NT2/D1 (cell line): ENCODE results near the gene ADGRF1.

Experiments used
- DNase-seq: peaks from one replicate; pipeline ENCODE4 v3.0.0-alpha.2; 2011; ENCODE audit warnings: low read depth, low spot score
- H3K27me3 ChIP-seq: 2 replicates; pipeline ENCODE4 v1.6.0; 2011; ENCODE audit warnings: mild to moderate bottlenecking; ENCODE audit not compliant: insufficient read length, insufficient read depth
- H3K36me3 ChIP-seq: 2 replicates; pipeline ENCODE4 v1.6.1; 2011; ENCODE audit warnings: mild to moderate bottlenecking, low read length, mixed read lengths; ENCODE audit not compliant: insufficient read depth, insufficient read length
- H3K4me1 ChIP-seq: 2 replicates; pipeline ENCODE4 v1.5.1; 2011; ENCODE audit not compliant: insufficient read depth, insufficient read length
- H3K4me3 ChIP-seq: 2 replicates; pipeline ENCODE4 v1.5.1; 2011; ENCODE audit warnings: low read depth; ENCODE audit not compliant: insufficient read length
- H3K9ac ChIP-seq: 2 replicates; pipeline ENCODE4 v1.6.0; 2011; ENCODE audit warnings: low read depth; ENCODE audit not compliant: insufficient read length
- H3K9me3 ChIP-seq: 2 replicates; pipeline ENCODE4 v1.5.1; 2011; ENCODE audit warnings: mild to moderate bottlenecking, low read length; ENCODE audit not compliant: insufficient read depth
- SUZ12 ChIP-seq: IDR thresholded peaks from 2 replicates; pipeline ENCODE4 v1.6.1; 2011; ENCODE audit not compliant: insufficient read length, insufficient read depth; ENCODE audit errors: extremely low read depth
- YY1 ChIP-seq: IDR thresholded peaks from 2 replicates; pipeline ENCODE4 v1.6.1; 2011; ENCODE audit not compliant: insufficient read length, insufficient read depth
- ZNF274 ChIP-seq: IDR thresholded peaks from 2 replicates; pipeline ENCODE4 v1.6.1; 2011; ENCODE audit warnings: mild to moderate bottlenecking, low read depth, low read length

ADGRF1 gene

GRCh38 chr6:47029865-47030561 lies 12.1 kb downstream of the ADGRF1 start:
- no peaks in the 10 kb centered on the region for H3K9me3 ChIP-seq
- no peak overlapping the region for H3K9ac ChIP-seq
- DNase-seq = no peak
- TF ChIP-seq SUZ12 (no peak), YY1 (no peak)
- no peaks in the 10 kb centered on the region for H3K27me3 ChIP-seq
- no peaks in the 10 kb centered on the region for H3K4me1 ChIP-seq
- H3K36me3 ChIP-seq = no peaks in the 10 kb centered on the region
- no peak overlapping the region for H3K4me3 ChIP-seq

DNA sequence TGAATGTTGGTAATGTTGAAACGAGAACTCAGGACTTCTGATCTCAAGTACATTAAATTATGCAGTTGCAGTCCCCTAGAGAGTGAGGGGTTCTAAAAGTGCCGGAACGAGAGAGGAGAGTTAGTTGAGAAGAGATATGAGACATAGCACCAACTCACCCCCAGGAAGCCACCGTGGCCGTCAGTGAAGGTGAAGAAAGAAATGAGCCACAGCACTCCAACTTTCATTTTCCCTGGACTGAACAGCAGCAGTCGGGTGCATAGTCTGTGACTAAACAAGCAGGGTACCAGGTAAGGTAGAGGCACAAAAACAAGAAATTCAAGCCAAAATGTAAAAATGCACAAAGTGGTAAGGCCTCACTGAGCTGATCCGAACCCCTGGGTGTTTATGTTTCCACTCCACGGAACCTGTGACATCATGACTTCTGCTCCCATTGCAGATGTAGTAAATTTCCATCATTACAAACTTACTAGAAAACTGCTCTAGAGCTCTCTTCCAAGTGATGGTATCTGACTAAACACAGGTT lies 13.2 kb downstream of the ADGRF1 start:
- Histone ChIP-seq H3K4me3 (no peak overlapping the region), H3K9ac (no peak overlapping the region), H3K4me1 (no peaks in the 10 kb centered on the region), H3K36me3 (no peaks in the 10 kb centered on the region), H3K27me3 (no peaks in the 10 kb centered on the region), H3K9me3 (no peaks in the 10 kb centered on the region)
- DNase-seq = no peak
- TF ChIP-seq ZNF274 (no peak), YY1 (no peak), SUZ12 (no peak)

DNA sequence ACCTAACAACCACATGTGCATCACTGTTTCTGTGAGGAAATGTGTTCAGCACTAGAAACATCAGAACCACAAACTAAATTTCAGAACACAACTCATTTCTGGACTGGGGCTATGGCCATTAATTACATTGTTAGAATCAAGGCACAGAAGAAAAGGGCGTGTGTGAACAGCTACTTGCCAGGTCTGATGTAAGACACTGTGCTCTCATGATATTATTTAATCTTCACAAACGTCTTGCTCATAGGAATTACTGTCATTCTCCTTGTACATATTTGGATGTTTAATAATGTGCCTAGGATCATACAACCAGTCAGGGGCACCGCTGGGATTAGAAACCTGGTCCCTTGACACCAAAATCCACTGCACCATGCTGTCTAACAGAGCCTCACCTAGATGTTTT lies 14.8 kb downstream of the ADGRF1 start:
- no peaks in the 10 kb centered on the region for H3K4me1 ChIP-seq
- no peaks in the 10 kb centered on the region for H3K36me3 ChIP-seq
- H3K9ac ChIP-seq = no peak overlapping the region
- no peaks in the 10 kb centered on the region for H3K27me3 ChIP-seq
- no peak for DNase-seq
- TF ChIP-seq SUZ12 (no peak), YY1 (no peak), ZNF274 (no peak)
- H3K4me3 ChIP-seq = no peak overlapping the region
- no peaks in the 10 kb centered on the region for H3K9me3 ChIP-seq

DNA sequence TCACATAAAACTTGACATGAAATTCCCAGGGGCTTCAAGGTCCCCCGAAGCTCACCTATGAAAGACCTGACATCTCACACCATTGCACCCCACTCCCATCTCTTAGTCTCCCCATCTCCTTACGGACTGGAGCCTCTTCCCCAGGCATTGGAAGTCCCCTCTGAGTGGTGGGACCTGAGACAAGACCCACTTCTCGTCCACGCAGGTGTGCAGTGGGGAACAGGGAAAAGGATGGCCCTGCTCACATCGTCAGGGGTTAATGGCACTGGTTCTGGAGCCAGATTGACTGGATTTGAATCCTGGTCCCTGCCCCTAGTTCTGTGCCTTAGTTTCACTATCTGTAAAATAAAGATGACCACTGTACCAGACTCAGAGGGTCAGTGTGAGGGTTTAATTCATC lies 15.5 kb downstream of the ADGRF1 start:
- no peak for TF ChIP-seq ZNF274
- no peak for TF ChIP-seq SUZ12
- TF ChIP-seq YY1 = no peak
- H3K9me3 ChIP-seq = no peaks in the 10 kb centered on the region

GRCh38 chr6:47023573-47023972 lies 18.6 kb downstream of the ADGRF1 start:
- no peak for DNase-seq
- no peaks in the 10 kb centered on the region for H3K36me3 ChIP-seq
- H3K9me3 ChIP-seq = no peaks in the 10 kb centered on the region
- H3K4me3 ChIP-seq = no peak overlapping the region
- no peaks in the 10 kb centered on the region for H3K27me3 ChIP-seq
- H3K9ac ChIP-seq = no peak overlapping the region
- no peak for TF ChIP-seq YY1
- no peak for TF ChIP-seq SUZ12
- TF ChIP-seq ZNF274 = no peak
- no peaks in the 10 kb centered on the region for H3K4me1 ChIP-seq

More for the DNA sequence above, 15.5 kb downstream of the ADGRF1 start:
- Histone ChIP-seq H3K27me3 (no peaks in the 10 kb centered on the region), H3K4me1 (no peaks in the 10 kb centered on the region), H3K9ac (no peak overlapping the region), H3K4me3 (no peak overlapping the region), H3K36me3 (no peaks in the 10 kb centered on the region)
- DNase-seq = no peak

GRCh38 chr6:47022191-47022590 lies 19.9 kb downstream of the ADGRF1 start:
- Histone ChIP-seq H3K4me1 (no peaks in the 10 kb centered on the region), H3K9me3 (no peaks in the 10 kb centered on the region), H3K4me3 (no peak overlapping the region), H3K27me3 (no peaks in the 10 kb centered on the region), H3K36me3 (no peaks in the 10 kb centered on the region), H3K9ac (no peak overlapping the region)
- DNase-seq = no peak
- no peak for TF ChIP-seq SUZ12
- TF ChIP-seq YY1 = no peak
- no peak for TF ChIP-seq ZNF274

DNA sequence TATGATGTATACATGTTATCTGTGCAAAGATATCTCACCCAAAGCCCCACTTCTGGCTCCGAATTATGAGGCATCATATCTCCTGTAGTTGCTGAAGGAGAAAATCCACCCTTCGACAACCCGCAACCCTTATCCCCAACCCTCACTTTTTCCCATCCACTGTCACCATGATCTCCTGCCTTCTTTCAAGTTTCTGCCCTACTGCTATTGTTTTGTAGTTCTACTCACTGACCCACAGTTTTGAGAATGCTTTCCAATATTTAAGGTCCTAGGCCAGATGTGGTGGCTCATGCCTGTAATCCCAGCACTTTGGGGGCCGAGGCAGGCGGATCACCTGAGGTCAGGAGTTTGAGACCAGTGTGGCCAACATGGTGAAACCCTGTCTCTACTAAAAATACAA lies 22.2 kb downstream of the ADGRF1 start:
- H3K27me3 ChIP-seq = no peaks in the 10 kb centered on the region
- no peak overlapping the region for H3K4me3 ChIP-seq
- no peaks in the 10 kb centered on the region for H3K9me3 ChIP-seq
- no peak overlapping the region for H3K9ac ChIP-seq
- H3K36me3 ChIP-seq = no peaks in the 10 kb centered on the region
- H3K4me1 ChIP-seq = no peaks in the 10 kb centered on the region
- TF ChIP-seq YY1 = no peak
- TF ChIP-seq SUZ12 = no peak
- DNase-seq = no peak
